Measurements from ENCODE around the gene CACNA1A. TPM values are rescaled to one million over a fixed set of nuclear protein-coding genes. Genes with fewer than 3 reads are reported as not detected.

The CACNA1A gene
- total RNA-seq, 1 donor from 2014 or later, result 190 TPM

DNA sequence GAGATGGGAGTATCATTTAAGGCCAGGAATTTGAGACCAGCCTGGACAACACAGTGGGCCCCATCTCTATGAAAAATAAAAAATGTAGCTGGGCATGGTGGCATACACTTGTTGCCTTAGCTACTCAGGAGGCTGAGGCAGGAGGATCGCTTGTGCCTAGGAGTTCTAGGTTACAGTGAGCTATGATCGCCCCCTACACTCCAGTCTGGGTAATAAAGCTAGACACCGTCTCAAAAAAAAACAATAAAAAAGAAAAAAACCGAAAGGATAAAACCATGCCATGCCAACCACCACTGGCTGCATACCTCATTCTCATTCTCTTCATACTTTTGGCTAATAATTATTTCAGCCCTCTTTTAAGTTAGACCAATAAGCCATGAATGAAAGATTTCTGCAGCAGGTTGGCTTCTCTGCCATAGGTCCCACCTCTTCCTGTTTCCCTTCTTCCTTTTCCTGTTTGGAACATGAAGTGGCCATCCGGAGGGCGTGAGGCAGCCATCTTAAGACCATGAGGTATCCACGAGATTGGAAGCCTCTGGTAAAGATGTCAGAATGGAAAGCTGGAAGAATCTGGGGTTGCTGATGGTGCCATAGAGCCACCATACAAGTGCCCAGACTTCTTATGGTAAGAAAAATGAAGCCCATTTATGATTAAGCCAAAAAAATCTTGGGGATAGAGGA, 171.3 kb downstream of the CACNA1A start:
- no peak overlapping the region for H3K4me3 Mint-ChIP-seq (ENCODE audit: unreplicated experiment)
- H3K27me3 Mint-ChIP-seq (ENCODE audit: unreplicated experiment), result peaks cover 2% of the 10 kb centered on the region
- TF ChIP-seq, protein P1, sequence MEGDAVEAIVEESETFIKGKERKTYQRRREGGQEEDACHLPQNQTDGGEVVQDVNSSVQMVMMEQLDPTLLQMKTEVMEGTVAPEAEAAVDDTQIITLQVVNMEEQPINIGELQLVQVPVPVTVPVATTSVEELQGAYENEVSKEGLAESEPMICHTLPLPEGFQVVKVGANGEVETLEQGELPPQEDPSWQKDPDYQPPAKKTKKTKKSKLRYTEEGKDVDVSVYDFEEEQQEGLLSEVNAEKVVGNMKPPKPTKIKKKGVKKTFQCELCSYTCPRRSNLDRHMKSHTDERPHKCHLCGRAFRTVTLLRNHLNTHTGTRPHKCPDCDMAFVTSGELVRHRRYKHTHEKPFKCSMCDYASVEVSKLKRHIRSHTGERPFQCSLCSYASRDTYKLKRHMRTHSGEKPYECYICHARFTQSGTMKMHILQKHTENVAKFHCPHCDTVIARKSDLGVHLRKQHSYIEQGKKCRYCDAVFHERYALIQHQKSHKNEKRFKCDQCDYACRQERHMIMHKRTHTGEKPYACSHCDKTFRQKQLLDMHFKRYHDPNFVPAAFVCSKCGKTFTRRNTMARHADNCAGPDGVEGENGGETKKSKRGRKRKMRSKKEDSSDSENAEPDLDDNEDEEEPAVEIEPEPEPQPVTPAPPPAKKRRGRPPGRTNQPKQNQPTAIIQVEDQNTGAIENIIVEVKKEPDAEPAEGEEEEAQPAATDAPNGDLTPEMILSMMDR (IDR thresholded peaks at IDR 0.05; ENCODE audit: partially characterized antibody, unreplicated experiment), result no peak
- no peaks in the 10 kb centered on the region for H3K4me1 Mint-ChIP-seq (ENCODE audit: low read depth, unreplicated experiment)
- H3K36me3 Mint-ChIP-seq (ENCODE audit: unreplicated experiment), result peaks cover 46% of the 10 kb centered on the region
- peaks cover 8% of the 10 kb centered on the region for H3K9me3 Mint-ChIP-seq (ENCODE audit: unreplicated experiment)
- H3K27ac Mint-ChIP-seq (ENCODE audit: unreplicated experiment), result no peak overlapping the region
- DNase-seq, result no peak

DNA sequence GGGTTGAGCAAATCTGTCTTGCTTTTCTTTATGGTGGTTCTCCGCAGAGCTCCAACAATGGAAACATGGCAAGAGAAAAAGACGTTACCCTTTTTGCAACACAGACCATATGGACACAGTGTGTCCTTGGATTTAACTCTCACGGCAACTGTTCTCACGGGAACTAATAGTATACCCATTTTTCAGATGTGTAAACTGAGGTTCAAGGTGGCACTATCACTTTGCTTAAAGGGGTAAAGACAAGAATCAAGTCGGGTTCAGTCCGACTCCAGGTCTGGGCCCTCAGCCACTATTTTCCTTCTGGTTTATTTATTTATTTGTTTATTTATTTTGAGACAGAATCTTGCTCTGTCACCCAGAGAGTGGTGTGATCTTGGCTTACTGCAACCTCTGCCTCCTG, 176.0 kb downstream of the CACNA1A start:
- Mint-ChIP-seq H3K27me3 (ENCODE audit: unreplicated experiment) (no peaks in the 10 kb centered on the region), H3K27ac (ENCODE audit: unreplicated experiment) (no peak overlapping the region), H3K36me3 (ENCODE audit: unreplicated experiment) (peaks cover 23% of the 10 kb centered on the region), H3K4me3 (ENCODE audit: unreplicated experiment) (no peak overlapping the region), H3K4me1 (ENCODE audit: low read depth, unreplicated experiment) (no peaks in the 10 kb centered on the region), H3K9me3 (ENCODE audit: unreplicated experiment) (peaks cover 6% of the 10 kb centered on the region)
- TF ChIP-seq, protein P1 (IDR thresholded peaks at IDR 0.05; ENCODE audit: partially characterized antibody, unreplicated experiment), result no peak
- no peak for DNase-seq

DNA sequence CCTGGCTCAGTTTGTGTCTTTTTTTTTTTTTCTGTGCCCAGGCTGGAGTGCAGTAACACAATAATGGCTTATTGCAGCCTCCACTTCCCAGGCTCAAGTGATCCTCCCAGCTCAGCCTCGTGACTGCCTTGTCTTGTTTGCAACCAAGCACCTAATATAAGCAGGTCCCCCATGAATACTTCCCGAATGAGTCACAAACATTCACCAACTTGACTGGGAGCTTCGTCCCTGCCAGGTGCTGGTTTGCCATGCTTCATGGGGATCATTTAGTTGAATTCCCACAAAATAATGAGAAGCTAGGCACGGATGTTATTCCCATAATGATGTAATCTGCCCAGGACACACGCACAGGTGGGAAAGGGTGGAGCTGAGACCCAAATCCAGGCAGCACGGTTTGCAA, 176.5 kb downstream of the CACNA1A start:
- Mint-ChIP-seq H3K4me3 (ENCODE audit: unreplicated experiment) (no peak overlapping the region), H3K9me3 (ENCODE audit: unreplicated experiment) (peaks cover 6% of the 10 kb centered on the region), H3K36me3 (ENCODE audit: unreplicated experiment) (peaks cover 23% of the 10 kb centered on the region), H3K27ac (ENCODE audit: unreplicated experiment) (no peak overlapping the region), H3K4me1 (ENCODE audit: low read depth, unreplicated experiment) (no peaks in the 10 kb centered on the region), H3K27me3 (ENCODE audit: unreplicated experiment) (no peaks in the 10 kb centered on the region)
- DNase-seq, result no peak
- TF ChIP-seq, protein P1 (IDR thresholded peaks at IDR 0.05; ENCODE audit: partially characterized antibody, unreplicated experiment), result no peak

DNA sequence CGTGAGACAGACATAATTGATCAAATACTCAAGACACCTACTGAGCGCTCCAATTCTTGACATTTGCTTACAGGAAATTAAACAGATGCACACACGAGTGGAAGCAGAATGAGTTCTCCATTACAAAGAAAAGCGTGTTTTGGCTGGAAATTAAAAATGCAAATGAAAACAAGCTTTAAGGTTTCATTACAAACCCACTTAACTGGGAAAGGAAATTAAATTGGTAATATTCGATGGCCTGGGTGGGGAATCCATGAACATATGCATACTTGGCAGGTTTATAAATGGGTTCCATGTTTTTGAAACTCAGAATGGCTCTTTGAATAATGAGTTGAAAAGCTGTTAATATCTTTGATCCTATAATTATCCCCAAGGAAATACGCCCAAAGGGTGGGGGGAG, 178.0 kb downstream of the CACNA1A start:
- DNase-seq, result no peak
- H3K27ac Mint-ChIP-seq (ENCODE audit: unreplicated experiment), result no peak overlapping the region
- H3K27me3 Mint-ChIP-seq (ENCODE audit: unreplicated experiment), result no peaks in the 10 kb centered on the region
- TF ChIP-seq, protein P1 (IDR thresholded peaks at IDR 0.05; ENCODE audit: partially characterized antibody, unreplicated experiment), result no peak
- peaks cover 4% of the 10 kb centered on the region for H3K9me3 Mint-ChIP-seq (ENCODE audit: unreplicated experiment)
- peaks cover 21% of the 10 kb centered on the region for H3K36me3 Mint-ChIP-seq (ENCODE audit: unreplicated experiment)
- H3K4me1 Mint-ChIP-seq (ENCODE audit: low read depth, unreplicated experiment), result no peaks in the 10 kb centered on the region
- H3K4me3 Mint-ChIP-seq (ENCODE audit: unreplicated experiment), result no peak overlapping the region

DNA sequence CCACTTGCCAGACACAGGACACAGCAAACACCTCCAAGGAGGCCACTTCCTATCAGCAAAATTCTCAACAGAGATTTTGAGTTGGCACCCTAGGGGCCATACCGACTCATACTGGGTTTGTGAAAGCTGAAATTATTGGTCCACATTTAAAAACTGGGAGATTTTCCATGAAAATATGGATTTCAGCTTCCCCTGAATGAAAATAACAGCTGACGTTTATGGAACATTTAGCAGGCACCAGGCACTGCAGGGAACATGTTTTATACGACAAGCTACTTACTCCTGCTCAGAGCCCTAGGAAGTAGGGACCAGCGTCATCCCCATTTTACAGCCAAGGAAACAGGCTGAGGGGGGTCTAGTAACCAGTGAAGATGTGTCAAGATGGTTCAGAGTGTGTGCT, 186.8 kb downstream of the CACNA1A start:
- peaks cover 7% of the 10 kb centered on the region for H3K27me3 Mint-ChIP-seq (ENCODE audit: unreplicated experiment)
- peaks cover 61% of the 10 kb centered on the region for H3K36me3 Mint-ChIP-seq (ENCODE audit: unreplicated experiment)
- DNase-seq, result no peak
- peaks cover 22% of the 10 kb centered on the region for H3K9me3 Mint-ChIP-seq (ENCODE audit: unreplicated experiment)
- no peak overlapping the region for H3K4me3 Mint-ChIP-seq (ENCODE audit: unreplicated experiment)
- no peak overlapping the region for H3K27ac Mint-ChIP-seq (ENCODE audit: unreplicated experiment)
- TF ChIP-seq, protein P1 (IDR thresholded peaks at IDR 0.05; ENCODE audit: partially characterized antibody, unreplicated experiment), result no peak
- no peaks in the 10 kb centered on the region for H3K4me1 Mint-ChIP-seq (ENCODE audit: low read depth, unreplicated experiment)
